Measurements from ENCODE around the gene CAMSAP3. TPM values are rescaled to one million over a fixed set of nuclear protein-coding genes. Genes with fewer than 3 reads are reported as not detected.

The CAMSAP3 gene
- total RNA-seq, 1 donor from 2014 or later: 9.3 TPM

DNA sequence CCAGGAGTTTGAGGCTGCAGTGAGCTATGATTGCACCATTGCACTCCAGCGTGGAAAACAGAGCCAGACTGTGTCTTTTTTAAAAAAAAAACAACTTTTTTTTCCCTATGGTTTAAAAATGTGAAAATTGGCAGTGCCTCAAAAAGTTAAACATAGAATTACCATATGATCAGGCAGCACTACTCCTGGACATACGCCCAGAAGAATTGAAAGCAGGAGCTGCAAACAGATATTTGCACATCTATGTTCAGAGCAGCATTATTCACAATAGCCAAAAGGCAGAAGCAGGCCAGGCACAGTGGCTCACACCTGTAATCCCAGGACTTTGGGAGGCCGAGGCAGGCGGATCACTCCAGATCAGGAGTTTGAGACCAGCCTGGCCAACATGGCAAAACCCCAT is 69.4 kb downstream of the CAMSAP3 start:
- TF ChIP-seq, protein P1, sequence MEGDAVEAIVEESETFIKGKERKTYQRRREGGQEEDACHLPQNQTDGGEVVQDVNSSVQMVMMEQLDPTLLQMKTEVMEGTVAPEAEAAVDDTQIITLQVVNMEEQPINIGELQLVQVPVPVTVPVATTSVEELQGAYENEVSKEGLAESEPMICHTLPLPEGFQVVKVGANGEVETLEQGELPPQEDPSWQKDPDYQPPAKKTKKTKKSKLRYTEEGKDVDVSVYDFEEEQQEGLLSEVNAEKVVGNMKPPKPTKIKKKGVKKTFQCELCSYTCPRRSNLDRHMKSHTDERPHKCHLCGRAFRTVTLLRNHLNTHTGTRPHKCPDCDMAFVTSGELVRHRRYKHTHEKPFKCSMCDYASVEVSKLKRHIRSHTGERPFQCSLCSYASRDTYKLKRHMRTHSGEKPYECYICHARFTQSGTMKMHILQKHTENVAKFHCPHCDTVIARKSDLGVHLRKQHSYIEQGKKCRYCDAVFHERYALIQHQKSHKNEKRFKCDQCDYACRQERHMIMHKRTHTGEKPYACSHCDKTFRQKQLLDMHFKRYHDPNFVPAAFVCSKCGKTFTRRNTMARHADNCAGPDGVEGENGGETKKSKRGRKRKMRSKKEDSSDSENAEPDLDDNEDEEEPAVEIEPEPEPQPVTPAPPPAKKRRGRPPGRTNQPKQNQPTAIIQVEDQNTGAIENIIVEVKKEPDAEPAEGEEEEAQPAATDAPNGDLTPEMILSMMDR (IDR thresholded peaks at IDR 0.05; ENCODE audit: unreplicated experiment): no peak
- Mint-ChIP-seq H3K27me3 (ENCODE audit: unreplicated experiment) (peaks cover 9% of the 10 kb centered on the region), H3K9me3 (ENCODE audit: unreplicated experiment) (no peaks in the 10 kb centered on the region), H3K4me1 (ENCODE audit: unreplicated experiment) (no peaks in the 10 kb centered on the region), H3K36me3 (ENCODE audit: low read depth, unreplicated experiment) (no peaks in the 10 kb centered on the region), H3K27ac (ENCODE audit: unreplicated experiment) (no peak overlapping the region), H3K4me3 (ENCODE audit: unreplicated experiment) (no peak overlapping the region)
- DNase-seq (ENCODE audit: low spot score): no peak

Small RNAs within 50 kb of the gene (microRNA-seq; reads per million reads assigned to microRNA genes)
- gene MIR6792 (ENCODE audit: unreplicated experiment): 1.8 reads per million, percentile 27 among the genes with 10 or more reads in this experiment

Other genes with a start within 250 kb of the CAMSAP3 start
- 30.5 TPM for gene ARHGEF18, start 246.9 kb upstream of the CAMSAP3 start, total RNA-seq (ENCODE audit: unreplicated experiment)
- 3.8 TPM for gene PEX11G, start 106.8 kb upstream of the CAMSAP3 start, total RNA-seq (ENCODE audit: unreplicated experiment)
- gene ZNF358, start 79.8 kb upstream of the CAMSAP3 start, total RNA-seq (ENCODE audit: unreplicated experiment): 87.4 TPM
- 24.2 TPM for gene MCOLN1, start 73.2 kb upstream of the CAMSAP3 start, total RNA-seq (ENCODE audit: unreplicated experiment)
- 129 TPM for gene PNPLA6, start 60.1 kb upstream of the CAMSAP3 start, total RNA-seq (ENCODE audit: unreplicated experiment)
- gene XAB2, start 33.7 kb downstream of the CAMSAP3 start, total RNA-seq (ENCODE audit: unreplicated experiment): 46.1 TPM
- gene PET100, start 33.9 kb downstream of the CAMSAP3 start, total RNA-seq (ENCODE audit: unreplicated experiment): 122 TPM
- not detected for gene PCP2, start 37.9 kb downstream of the CAMSAP3 start, total RNA-seq (ENCODE audit: unreplicated experiment)
- gene STXBP2, start 41.2 kb downstream of the CAMSAP3 start, total RNA-seq (ENCODE audit: unreplicated experiment): 42.2 TPM
- gene RETN, start 73.2 kb downstream of the CAMSAP3 start, total RNA-seq (ENCODE audit: unreplicated experiment): not detected
- gene MCEMP1, start 81.2 kb downstream of the CAMSAP3 start, total RNA-seq (ENCODE audit: unreplicated experiment): not detected
- gene TRAPPC5, start 85.0 kb downstream of the CAMSAP3 start, total RNA-seq (ENCODE audit: unreplicated experiment): 82.0 TPM
- gene FCER2, start 106.3 kb downstream of the CAMSAP3 start, total RNA-seq (ENCODE audit: unreplicated experiment): not detected
- not detected for gene CLEC4G, start 136.2 kb downstream of the CAMSAP3 start, total RNA-seq (ENCODE audit: unreplicated experiment)
- not detected for gene CD209, start 151.7 kb downstream of the CAMSAP3 start, total RNA-seq (ENCODE audit: unreplicated experiment)
- not detected for gene CLEC4M, start 167.4 kb downstream of the CAMSAP3 start, total RNA-seq (ENCODE audit: unreplicated experiment)
- 20.4 TPM for gene EVI5L, start 234.4 kb downstream of the CAMSAP3 start, total RNA-seq (ENCODE audit: unreplicated experiment)

Data from endothelial cell (in vitro differentiated cells).